Activated T-cell treated with anti-CD3 and anti-CD28 coated beads for 48 hours (primary cell): Measurements from ENCODE around the gene GPR158.

ENCODE experiments used
- DNase-seq: peaks from one replicate; pipeline ENCODE4 v3.0.0-alpha.2; 2020; ENCODE audit warnings: low read depth

GPR158 gene

DNA sequence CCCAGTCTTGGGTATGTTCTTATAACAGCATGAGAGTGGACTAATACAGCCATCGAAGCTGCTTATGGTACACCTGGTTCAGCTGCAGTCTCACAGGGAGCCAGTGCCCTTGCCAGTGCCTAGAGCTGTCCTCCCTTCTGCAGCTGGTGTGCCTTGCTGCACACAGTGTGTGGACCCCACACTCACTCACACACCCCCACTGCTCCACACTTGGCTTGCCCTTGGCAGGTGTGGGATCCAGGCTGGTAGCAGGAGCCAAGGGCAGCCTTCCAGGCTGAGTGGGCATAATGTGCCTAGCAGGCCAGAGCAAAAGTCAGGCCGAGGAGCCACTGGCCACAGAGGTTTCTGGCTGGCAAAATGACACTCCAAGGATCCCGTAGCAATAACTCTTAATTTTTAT, 217.3 kb downstream of the GPR158 start:
- DNase-seq = no peak

DNA sequence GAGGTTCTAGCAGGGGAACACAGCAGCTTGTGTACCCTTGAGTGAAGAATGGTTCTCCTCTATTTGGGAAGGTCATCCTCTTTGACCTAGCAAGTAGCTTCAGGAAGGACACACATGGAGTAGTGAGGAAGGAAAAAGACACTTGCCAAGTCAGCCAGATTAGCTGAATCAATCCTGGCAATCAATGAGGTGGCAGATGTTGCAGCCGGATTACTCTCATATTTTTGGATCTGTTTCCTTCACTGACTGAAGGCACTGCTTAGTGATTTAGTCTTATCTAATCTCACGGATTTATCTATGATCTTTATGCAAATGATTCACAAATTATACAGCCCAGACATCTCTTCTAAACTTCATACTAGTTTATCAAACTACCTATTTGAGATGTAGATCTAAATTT, 218.8 kb downstream of the GPR158 start:
- DNase-seq = no peak

DNA sequence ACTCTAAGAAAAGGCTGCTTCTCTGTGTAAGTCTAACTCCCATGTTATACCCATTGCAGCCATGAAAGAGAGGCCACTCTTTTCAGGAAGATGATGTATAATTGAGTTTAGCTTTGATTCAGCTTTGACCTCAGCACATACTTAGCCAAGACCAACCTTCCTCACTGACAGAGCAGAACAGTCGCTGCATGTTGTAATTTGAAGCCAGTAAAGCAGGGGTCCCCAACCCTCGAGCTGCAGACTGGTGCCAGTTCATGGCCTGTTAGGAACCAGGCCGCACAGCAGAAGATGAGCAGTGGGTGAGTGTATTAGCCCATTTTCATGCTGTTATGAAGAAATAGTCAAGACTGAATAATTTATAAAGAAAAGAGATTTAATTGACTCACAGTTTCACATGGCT, 223.9 kb downstream of the GPR158 start:
- no peak for DNase-seq

DNA sequence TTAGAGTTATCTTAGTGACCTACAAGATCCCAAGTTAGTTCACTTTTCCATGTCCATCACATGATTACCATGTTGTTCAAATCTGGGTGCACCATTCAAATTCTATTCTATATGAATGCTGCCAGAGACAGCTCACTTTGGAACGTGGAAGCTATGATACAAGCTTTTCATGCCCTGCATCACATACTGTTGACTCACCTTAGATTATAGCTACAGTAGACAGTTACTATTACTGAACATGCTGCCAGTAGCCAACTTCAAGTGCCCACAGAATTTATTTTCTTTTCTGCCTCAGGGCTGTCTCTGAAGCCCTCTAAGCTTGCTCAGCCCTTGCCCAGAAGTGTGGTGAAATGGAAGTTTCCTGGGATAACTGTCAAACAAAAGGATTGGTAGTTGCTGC, 231.1 kb downstream of the GPR158 start:
- DNase-seq = no peak

DNA sequence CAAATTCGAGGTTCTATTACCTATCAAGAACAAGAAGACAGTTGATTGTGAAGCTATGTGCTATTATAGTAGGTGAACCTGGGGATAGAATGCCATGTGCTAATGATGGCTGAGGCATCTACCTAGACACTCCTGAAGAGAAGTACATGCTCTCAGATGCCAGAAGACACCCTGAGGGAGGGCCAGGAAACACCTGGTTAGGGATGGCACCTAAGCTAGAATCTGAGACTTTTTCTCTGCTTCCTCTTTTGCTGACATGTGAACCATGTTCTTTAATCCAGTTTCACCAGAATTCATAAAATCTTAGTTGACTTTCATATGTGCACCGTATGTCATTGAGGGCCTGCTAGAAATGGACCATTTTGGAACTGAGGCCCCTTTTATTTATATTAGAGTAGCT, 242.8 kb downstream of the GPR158 start:
- no peak for DNase-seq

DNA sequence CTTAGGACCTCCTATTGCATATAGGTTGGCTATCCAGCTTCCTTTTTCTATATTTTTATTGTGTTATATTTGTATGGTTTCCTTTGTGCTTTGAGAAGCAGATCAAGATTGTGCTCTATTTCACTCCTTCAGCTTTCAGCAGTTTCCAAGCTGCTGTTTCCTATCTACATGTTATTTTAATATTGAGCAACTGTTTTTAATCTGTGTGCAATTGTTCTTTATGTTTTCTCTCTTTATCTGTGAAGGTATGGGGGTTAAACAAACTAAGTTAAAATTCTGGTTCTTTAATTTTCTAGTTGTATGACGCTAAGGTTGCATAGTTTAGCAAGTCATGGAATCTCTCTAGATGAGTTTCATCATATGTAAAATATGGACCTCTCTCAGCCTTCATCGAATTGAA, 251.0 kb downstream of the GPR158 start:
- DNase-seq = no peak

DNA sequence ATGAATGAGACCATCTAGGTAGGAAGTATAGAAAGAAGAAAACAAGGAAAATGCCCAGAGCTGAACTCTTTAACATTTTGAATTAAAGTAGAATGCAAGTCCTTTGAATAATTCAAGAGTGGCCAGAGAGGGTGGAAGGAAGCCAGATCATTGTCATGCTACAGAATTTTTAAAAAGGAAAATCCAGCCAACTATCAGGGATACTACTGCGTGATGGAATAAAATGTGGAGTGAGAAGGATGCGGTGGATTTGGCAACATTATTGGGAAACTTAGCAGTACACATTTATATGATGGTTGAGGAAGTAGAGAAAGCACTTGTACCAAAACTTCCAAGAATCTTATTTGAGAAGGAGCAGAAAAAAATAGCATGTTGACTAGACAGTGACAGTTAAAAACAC, 261.6 kb downstream of the GPR158 start:
- no peak for DNase-seq

DNA sequence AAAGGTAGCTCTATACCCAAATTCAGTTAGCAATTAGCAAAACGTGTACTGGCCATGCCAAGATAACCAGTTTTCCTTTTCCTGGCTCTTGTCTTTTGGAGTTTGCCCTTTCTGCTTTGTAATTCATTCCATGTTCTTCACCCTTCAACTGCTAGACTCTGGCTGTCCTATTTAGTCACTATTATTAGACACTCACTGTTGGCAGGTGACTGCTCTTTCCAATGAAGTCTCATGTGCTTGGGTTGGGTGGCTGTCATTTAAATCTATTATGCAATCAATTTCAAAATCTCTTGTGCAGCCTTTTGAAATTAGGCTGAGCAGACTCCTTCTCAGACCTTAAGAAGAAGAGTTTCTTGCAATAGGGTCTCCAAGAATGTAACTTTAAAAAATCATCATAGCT, 266.5 kb downstream of the GPR158 start:
- DNase-seq = no peak

DNA sequence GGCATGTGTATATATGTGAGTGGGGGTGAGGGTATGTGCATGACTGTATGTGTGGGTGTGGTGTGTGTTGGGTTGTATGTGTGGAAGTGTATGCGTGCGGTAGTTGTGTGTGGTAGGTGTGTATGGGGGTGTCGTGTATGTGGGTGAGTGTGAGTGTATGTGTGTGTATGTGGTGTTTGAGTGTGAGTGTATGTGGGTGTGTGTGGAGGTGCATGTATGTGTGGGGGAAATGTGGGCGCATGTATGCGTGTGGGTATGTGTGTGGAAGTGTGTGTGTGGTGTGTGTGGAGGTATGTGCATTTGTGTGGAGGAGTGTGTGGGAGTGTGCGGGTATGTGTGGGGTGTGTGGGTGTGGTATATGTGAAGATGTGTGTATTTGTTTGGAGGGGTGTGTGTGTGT, 269.5 kb downstream of the GPR158 start:
- no peak for DNase-seq

DNA sequence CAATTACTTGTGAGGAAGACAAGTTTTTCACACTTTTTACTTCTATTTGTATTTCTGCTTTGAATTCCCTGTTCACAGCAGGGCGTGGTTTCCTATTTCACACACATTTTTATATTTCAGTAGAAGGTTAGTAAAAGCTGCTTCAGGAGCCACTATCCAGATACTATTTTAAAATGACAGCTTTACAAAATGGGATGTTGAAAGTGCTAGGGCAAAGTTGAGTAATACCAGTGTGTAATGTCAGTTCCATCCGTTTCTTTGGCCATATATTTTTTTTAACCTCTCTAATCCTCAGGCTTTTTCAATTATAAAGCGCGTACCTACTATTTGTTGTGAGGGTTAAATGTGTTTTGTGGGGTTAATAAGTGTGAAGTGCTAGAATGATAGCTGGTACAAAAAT, 276.6 kb downstream of the GPR158 start:
- DNase-seq = no peak

DNA sequence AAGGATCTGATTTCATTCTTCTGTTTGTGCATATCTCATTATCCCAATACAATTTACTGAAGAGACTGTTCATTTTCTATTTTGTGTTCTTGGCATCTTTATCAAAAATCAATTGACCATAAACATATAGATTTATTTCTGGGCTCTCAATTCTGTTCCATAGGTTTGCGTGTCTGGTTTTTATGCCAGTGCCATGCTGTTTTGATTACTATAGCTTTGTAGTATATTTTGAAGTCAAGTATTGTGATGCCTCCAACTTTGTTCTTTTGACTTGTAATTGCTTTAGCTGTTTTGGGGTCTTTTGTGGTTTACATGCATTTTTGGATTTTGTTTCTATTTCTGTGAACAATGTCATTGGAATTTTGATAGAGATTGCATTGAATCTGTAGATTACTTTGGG, 278.8 kb downstream of the GPR158 start:
- no peak for DNase-seq

DNA sequence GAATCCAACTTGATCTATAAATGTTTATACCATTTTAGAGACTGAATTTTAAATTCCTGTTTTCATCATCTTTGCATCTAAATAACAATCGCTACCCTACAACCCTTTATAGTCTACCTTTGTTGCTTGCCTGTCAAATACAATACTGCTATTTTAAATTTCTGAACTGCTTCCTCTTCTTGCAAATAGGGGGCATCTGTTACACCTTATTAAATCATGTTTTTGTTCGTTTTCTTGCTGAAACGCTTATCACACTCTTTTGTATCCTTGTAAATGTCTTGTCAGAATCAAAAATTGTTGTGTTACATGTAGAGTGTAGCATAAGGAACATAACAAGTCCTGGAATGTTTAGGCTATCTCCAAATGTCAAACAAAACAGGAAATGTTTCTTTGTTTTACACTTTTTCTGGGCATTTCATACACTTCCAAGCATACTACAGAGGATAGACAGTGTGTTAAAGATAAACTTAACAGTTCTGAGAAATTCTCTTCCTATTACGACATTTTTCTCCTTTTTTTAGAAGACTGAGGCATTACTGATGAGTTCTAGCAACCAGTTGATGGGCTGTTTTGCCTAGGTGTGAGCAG, 281.3 kb downstream of the GPR158 start:
- no peak for DNase-seq

DNA sequence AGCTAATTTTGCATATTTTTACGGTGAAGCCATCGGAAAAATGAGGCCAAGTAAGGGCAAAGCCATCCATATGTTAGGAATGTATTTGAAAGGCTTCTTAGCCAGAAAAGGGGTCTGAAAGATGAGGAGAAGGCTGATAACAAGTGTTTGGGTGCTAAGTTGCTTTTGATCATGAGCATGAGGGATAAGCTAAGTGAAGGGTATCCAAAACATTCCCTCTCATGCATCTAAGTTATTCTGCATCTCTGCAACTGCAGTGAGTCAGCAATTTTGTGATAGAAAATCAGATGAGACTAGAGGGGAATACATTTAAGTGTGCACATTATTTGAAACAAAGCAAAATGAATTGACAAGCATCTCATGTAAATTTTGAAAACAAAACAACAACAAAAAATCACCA, 282.8 kb downstream of the GPR158 start:
- no peak for DNase-seq

DNA sequence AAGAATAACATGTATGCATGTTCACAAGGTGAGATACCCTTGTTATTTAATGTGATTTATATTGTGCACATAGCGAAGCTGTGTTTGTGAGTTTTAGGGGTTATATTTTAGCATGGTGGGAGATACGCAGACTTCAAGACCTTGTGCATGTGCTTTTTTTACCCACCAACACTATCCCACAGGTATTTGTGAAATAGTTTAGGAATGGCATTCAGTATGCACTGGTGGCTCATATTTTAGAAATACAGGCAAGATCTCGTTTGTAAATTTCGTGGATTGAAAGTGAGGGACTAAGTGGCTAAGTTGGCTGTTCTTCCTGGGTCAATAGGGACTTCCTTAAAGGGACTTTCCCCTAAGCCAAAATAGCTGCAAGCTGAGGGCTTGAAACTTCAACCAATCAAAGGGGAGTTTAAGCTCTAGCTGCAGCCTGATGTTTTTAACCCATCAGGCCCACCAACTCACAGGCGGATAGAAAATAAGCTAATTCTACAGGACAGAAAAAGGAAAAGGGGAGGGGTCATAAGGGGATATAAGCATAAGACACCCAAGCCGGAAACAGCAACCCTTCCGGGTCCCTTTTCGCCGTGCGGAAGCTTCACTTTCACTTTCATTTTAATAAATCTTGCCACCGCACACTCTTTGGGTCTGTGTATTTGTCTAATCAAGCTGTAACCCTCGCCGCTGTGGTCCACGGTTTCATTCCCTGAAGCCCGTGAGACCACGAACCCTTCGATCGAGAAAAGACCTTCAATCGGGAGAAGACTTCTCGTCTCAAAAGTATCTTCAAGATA, 291.0 kb downstream of the GPR158 start:
- DNase-seq = no peak

DNA sequence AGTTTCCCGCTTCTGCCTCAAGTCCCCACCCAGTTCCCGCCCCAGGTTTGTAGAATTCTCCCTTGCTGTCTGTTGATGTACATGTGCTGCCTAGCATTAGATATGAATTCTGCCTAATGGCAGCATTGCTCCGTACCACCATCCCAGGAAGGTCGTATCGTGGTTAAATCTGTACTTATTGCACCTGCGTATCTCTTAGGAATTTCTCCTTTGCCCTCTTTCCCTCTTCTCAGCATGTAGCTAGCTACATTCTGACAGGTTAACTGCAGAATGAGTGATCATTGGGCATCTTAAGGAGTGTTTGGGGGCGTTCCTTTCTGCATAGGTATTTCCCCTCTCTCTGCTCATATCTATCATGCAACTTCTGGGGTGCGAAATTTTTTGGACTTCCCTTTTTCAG, 293.1 kb downstream of the GPR158 start:
- no peak for DNase-seq

DNA sequence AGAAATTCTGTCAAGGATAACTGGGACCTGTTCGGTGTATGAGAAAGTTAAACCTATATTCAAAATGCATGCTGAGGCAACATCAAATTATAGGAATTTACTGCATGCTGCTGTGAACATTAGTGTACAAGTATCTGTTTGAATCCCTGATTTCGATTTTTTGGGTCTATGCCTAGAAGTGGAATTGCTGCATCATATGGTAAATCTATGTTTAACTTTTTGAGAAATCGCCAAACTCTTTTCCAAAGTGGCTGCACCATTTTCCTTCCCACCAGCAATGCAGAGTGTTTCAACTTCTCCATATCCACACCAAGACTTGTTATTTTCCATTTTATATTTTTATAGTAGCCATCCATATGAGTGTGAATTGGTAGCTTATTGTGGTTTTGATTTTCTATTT, 306.7 kb downstream of the GPR158 start:
- no peak for DNase-seq

DNA sequence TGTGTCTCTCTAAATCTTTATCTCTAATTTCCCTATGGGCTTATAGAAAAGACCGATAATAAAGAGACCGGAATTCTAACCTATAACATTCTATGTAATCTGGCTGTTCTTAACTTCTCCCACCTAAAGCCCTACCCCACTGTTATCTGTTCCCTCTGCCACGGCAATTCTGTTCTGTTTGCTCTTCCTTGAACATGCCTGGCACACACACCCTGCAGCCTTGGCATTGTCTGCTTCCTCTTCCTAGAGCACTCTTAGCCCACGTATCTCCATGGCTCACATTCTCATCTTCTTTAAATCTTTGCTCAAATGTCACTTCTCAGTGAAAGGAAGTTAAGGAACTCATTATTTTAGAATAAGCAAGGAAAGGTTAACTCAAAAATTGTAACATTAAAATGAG, 309.2 kb downstream of the GPR158 start:
- no peak for DNase-seq

DNA sequence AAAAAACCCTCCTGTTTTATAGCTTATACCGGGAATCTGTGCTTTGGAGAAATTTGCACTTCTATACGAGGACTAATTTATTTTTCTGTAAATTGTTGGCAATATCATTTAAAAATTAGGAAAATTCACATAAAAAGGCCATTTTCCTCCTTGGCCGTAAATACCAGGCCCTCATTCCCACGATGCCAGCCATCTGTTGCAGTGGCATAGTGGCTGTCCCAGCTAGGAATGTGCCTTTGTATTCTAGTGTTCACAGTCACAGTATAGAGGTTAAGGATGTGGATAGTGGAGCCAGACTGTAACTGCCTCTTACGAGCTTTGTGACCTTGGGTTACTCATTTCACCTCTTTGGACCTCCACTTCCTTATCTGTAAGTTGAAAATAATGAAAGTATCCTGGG, 312.5 kb downstream of the GPR158 start:
- no peak for DNase-seq

DNA sequence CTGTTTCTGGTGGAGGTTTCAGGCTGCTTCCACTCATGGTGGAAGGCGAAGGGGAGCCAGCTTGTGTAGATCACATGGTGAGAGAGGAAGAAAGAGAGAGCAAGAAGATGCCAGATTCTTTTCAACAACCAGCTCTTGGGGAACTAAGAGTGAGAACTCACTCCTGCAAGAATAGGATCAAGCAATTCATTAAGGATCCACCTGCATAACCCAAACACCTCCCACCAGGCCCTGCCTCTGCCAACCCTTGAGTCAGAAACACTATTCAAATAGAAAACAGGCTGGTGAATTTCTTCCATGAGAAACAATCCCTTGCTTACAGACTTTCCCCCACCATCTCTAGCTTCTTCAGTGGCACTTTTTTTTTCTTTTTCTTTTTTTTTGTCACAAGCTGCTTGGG, 317.2 kb downstream of the GPR158 start:
- DNase-seq = no peak

DNA sequence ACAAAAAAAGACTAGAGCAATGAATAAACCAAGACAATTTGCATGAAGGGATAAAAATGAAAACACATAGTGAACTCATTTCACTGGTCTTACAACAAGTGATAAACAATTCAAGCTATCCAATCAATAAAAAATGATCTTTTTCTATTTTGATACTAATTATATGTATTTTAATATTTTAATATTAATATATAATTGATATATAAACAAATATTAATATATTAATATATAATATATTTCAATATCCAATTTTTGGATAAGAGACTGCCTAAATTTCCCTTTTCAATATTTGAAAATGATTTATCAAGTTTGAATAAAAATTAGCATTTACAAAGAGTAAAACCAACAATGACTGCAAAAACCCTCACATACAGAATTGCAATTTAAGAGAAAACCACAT, 317.9 kb downstream of the GPR158 start:
- no peak for DNase-seq

DNA sequence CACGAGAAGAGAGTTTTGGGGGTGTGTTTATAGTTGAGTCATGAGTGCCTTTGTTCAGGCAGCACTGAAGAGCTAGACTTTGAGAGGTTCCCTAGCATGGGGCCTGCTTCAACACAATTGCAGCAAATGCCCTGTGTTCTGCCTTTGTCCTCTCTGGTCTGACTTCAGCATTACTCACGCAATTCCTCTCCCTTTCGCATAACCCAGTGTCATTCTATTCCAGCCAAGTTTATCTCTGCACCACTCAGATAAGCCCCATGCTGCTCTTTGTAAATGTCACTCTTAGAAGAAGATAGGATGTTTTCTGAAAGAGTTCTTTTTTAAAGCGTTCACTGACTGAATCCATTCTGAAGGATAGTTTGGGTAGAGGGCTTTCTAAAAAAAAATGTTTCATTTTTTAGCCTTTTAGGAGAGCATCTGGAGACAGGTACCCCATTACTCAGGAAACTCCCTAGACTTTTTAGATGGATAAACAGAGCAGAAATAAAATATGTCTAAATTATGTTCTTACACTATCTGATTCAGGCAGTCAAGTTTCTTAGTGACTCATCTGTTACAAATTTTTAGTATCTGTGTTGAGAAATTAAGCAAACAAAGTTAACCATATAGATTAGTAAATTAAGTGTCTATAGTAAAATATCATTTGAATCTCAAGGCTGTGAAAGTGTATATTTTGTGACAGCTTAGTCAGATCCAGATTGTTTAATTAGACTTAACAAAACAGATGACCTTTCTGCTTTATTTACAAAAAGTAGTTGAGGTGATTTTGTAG, 318.5 kb downstream of the GPR158 start:
- DNase-seq = no peak

DNA sequence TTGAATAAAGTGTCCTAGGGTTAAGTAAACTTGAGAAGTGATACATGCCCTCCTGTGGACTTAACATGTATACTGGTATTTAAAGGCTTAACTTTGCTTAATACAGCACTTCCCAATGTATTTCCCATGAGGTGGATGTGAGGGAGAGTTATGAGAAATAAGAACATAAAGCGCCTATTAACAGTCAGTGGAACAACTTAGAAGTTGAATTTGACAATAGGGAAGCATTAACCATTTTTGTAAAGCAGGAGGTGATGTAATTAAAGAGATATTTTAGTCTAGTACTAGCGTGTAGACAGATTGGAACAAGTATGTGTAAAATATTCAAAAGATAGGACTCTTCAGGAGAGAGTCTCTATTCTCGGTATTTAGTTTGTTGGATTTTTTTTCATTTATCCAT, 322.4 kb downstream of the GPR158 start:
- no peak for DNase-seq

DNA sequence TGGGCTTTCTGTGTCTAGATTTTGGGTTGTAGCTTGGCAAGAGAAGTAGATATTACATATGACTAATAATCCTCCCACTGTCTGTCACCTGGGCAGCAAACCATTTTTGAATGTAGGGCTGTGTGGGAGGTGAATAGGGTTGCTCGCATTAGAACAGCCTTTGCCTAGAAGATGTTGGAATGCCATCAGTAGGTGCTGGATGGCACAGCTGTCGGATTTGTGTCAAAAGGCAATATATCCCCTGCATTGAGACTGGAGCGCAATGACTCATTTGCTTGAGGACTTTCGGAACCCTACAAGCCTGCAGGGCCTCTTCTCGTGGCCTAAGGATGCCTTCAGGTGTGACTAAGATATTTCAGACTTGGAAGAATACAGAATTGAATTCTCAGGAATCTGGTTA, 323.8 kb downstream of the GPR158 start:
- DNase-seq = no peak
